Measurements from ENCODE around the gene TSC22D4.
A peak's percentile ranks its signal among the peaks of the same experiment; 100 is the strongest.

GRCh38 chr7:100428967-100429636, 49.9 kb downstream of the TSC22D4 start:
- TF ChIP-seq POLR2A (IDR thresholded peaks at IDR 0.05): peak; percentile 43
- TF ChIP-seq CTCF (IDR thresholded peaks at IDR 0.05): peak; percentile 46 to 86 (median 82)
- peak; percentile 91 to 98 (median 97) for TF ChIP-seq POLR2AphosphoS5 (IDR thresholded peaks at IDR 0.05)
